HTERT RPE-1 (cell line): ENCODE measurements around the gene RAB4B.
"Not testable (repeated sequence)": the region's sequence is repeated elsewhere in the genome, so short reads cannot be mapped to it uniquely, and the experiment has no call there.

Experiments used
- in situ Hi-C: fragments of 300-500 bp; cut with MboI; formaldehyde crosslinking; loops from 4 replicates; pipeline ENCODE4 v1.14.3; 2020; ENCODE audit warnings: low sequenced_read_pairs

The RAB4B gene

GRCh38 chr19:40842012-40842411, 64.0 kb downstream of the RAB4B start:
- in situ Hi-C loops = not testable (repeated sequence)

GRCh38 chr19:40842997-40843652, 65.1 kb downstream of the RAB4B start:
- in situ Hi-C loops = not testable (repeated sequence)

GRCh38 chr19:40843653-40844052, 65.6 kb downstream of the RAB4B start:
- in situ Hi-C loops = not testable (repeated sequence)
